ENCODE data around the gene LRP8.

The LRP8 gene

DNA sequence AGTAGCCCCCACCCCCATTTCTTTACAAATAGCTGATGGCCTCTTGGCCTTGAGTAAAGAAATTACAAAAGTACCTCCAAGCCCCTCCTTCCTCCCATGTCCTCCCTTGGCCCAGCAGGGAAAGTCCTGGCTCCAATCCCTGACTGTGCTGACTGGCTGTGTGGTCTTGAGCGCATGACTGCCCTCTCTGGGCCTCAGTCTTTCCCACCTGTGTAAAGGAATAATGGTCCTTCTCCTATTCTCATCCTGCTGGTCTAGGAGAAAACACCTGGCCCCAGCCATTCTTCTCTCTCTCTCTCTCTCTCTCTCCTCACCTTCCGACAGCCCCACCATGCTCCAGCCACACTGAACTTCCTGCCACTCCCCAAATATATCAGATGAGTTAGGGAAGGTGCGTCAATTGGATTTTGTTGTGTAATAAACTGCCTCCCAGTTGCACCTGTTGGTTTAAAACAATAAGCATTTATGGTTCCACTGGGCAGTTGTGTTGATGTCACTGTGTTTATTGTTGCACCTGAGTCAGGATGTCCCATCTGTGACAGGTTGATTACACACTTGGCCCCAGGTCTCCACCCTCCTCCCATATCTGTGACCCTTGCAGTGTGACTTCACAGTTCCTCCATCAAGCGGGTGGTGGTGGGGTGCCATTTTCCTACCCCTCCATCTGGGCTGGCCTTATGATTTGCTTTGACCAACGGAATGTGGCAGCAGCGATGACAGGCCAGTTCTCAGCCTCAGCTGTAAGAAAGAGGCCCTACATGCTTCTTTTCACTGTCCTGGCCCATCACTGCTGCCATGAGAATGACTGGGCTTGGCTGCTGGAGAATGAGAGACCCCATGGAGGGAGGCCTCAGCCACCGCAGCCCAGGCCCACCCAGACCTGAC, 22.3 kb upstream of the LRP8 start:
- H3K4me3 ChIP-seq (ENCODE audit: low read depth, low read length), result no peak overlapping the region
- DNase-seq (ENCODE audit: low read depth), result no peak
- TF ChIP-seq, protein P1, sequence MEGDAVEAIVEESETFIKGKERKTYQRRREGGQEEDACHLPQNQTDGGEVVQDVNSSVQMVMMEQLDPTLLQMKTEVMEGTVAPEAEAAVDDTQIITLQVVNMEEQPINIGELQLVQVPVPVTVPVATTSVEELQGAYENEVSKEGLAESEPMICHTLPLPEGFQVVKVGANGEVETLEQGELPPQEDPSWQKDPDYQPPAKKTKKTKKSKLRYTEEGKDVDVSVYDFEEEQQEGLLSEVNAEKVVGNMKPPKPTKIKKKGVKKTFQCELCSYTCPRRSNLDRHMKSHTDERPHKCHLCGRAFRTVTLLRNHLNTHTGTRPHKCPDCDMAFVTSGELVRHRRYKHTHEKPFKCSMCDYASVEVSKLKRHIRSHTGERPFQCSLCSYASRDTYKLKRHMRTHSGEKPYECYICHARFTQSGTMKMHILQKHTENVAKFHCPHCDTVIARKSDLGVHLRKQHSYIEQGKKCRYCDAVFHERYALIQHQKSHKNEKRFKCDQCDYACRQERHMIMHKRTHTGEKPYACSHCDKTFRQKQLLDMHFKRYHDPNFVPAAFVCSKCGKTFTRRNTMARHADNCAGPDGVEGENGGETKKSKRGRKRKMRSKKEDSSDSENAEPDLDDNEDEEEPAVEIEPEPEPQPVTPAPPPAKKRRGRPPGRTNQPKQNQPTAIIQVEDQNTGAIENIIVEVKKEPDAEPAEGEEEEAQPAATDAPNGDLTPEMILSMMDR (IDR thresholded peaks at IDR 0.05; ENCODE audit: low read depth, low read length, missing control alignments), result no peak

DNA sequence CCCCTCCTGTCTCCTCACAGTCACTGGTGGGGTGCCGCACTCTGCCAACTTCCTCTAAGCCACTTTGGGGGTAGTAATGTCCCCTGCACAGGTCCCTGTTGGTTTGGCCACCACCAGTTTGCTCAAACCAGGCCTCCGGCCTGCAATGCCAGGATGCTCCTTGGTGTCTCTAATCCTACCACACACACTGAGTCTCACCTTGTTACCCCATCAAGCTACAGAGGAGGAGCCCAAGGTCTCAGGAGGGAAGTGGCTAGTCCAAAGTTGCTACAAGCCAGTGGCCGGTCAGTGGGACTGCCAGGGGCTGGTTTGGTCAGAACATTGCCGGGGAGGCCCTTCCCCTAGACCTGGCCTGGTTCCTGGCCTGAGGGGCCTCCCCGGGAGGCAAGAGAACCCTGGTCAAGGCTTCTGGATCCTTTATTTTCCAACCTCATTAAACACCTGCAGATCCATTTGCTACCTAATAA, 21.5 kb upstream of the LRP8 start:
- DNase-seq (ENCODE audit: low read depth), result no peak
- TF ChIP-seq, protein P1 (IDR thresholded peaks at IDR 0.05; ENCODE audit: low read depth, low read length, missing control alignments), result no peak
- no peak overlapping the region for H3K4me3 ChIP-seq (ENCODE audit: low read depth, low read length)

DNA sequence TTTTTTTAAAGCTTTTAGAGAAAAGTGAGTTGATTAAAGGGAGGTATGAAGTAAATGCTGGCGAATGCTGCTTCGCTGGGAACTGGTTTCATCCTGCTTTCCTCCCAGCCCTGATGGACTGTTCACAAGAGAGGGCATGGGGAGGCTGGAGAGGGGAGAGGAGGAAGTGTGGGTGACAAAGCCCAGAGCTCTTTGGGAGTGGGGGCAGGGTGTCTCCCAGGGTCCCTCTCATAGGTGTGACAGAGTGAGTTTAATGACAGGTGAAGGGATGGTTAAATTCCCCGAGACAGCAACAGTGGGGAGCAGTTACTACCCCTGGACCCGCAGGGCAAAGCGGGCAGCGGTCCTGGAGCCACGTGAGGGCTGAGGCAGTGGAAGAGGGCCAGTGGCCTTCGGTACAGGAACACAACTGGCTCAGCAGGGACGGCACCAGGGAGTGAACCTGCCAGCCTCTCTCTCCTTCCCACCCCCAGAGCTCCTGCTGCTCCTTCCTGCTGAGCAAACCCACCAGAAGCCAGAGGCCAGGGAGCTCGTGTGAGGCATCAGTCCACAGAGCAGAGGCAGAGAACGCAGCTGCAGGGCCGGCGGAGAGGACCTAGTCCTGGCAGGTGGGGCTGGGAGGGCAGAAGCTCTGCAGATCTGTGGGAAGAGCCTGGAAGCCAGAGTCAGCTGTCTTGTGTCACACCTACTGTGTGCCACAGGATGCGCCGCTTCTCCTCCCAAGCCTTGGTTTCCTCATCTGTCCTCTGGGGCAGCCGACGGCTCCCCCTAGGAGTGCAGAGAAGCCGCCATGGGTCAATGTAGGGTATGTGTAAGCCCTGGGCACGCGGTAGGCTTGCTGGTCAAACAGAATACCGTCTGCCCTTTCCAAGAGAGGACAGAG, 20.9 kb upstream of the LRP8 start:
- no peak overlapping the region for H3K4me3 ChIP-seq (ENCODE audit: low read depth, low read length)
- DNase-seq (ENCODE audit: low read depth), result no peak
- TF ChIP-seq, protein P1 (IDR thresholded peaks at IDR 0.05; ENCODE audit: low read depth, low read length, missing control alignments), result no peak

DNA sequence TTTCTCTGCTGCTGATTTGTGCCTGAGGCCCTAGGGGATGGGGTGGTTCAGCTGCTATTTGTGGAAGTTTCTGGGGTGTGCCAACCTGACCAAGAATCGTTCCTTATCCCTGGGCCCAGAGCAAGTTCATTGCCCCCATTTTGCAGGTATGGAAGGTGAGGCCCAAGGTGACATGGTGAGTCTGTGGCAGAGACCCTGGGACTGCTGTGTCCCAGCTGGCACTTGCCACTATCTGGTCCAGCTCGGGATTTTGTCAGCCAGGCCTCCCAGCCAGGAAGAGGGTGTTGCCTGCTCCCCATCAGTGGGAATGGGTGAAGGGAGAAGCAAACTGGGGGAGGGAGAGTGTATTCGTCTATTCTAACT, 18.9 kb upstream of the LRP8 start:
- DNase-seq (ENCODE audit: low read depth), result no peak
- H3K4me3 ChIP-seq (ENCODE audit: low read depth, low read length), result no peak overlapping the region
- TF ChIP-seq, protein P1 (IDR thresholded peaks at IDR 0.05; ENCODE audit: low read depth, low read length, missing control alignments), result no peak

DNA sequence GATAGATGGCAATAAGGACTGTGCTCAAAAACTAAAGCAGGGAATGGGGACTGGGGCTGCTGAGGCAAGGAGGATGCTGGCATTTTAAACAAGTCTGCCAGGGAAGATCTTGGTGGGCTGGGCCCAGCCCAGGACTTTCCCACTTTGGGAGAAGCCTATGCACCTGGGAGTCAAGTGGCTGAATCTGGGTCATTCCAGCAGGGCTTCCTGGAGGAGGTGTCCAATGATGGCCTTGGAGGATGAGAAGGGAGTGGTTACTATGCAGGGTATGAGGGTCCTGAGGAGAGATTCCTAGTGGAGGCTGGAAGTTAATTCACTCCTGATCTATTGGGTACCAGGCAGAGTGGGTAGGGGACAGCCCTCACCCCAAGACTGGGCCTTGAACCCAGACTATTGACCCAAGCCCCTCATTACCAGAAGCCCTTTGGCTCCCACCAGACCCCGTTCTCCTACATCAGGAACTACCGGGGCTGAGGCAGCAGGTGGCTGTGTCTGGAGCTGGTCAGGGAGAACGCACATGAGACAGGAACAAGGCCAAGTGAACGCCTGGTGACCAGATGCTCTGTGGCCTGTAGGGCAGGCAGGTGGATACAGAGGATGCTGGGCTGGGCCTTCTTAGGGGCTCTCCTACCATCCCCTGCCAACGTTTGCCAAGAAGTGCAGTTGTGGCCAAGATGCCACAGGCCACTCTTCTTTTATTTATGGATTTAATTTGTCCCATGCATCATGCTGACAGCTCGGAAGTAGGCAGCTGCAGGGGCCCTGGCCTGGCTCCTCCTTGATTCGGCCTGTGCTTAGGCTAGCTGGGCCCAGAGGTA, 18.3 kb upstream of the LRP8 start:
- no peak for DNase-seq (ENCODE audit: low read depth)
- no peak overlapping the region for H3K4me3 ChIP-seq (ENCODE audit: low read depth, low read length)

More for the DNA sequence above, 18.3 kb upstream of the LRP8 start:
- TF ChIP-seq, protein P1 (IDR thresholded peaks at IDR 0.05; ENCODE audit: low read depth, low read length, missing control alignments), result no peak
